ENCODE results near the gene TRABD2B. TPM values are rescaled to one million over a fixed set of nuclear protein-coding genes. Genes with fewer than 3 reads are reported as not detected.

Gene TRABD2B
- total RNA-seq, 1 donor from 2014 or later, result 0.89 TPM

- no peaks in the 10 kb centered on the region for H3K79me2 ChIP-seq (ENCODE audit: insufficient read depth, low read length)
- no peaks in the 10 kb centered on the region for H3K9me3 ChIP-seq (ENCODE audit: insufficient read depth, low read depth, low read length)
- no peak overlapping the region for H3K4me3 ChIP-seq (ENCODE audit: insufficient read depth, low read depth, low read length)
- H3K27me3 ChIP-seq (ENCODE audit: insufficient read depth, low read length), result peaks cover 2% of the 10 kb centered on the region
- no peaks in the 10 kb centered on the region for H4K20me1 ChIP-seq (ENCODE audit: insufficient read depth, low read length)
- FAIRE-seq, result no peak
- DNase-seq (ENCODE audit: low read depth), result no peak
- H3K4me2 ChIP-seq (ENCODE audit: low read length), result no peak overlapping the region
- H3K36me3 Mint-ChIP-seq (ENCODE audit: low read depth, unreplicated experiment), result no peaks in the 10 kb centered on the region
- TF ChIP-seq EZH2 (IDR thresholded peaks at IDR 0.05; ENCODE audit: insufficient read depth, low read length), result no peak
- TF ChIP-seq CTCF (IDR thresholded peaks at IDR 0.05; ENCODE audit: insufficient read depth, low read depth, low read length), result no peak
- no peak overlapping the region for H3K27ac Mint-ChIP-seq (ENCODE audit: unreplicated experiment)
- H2AFZ ChIP-seq (ENCODE audit: low read depth, low read length), result no peak overlapping the region
- H3K36me3 ChIP-seq (ENCODE audit: insufficient read depth, low read length), result no peaks in the 10 kb centered on the region
- H3K9ac ChIP-seq (ENCODE audit: low read length), result no peak overlapping the region
- no peaks in the 10 kb centered on the region for H3K4me1 ChIP-seq (ENCODE audit: insufficient read depth, low read length)
- no peaks in the 10 kb centered on the region for H3K4me1 Mint-ChIP-seq (ENCODE audit: low read depth, unreplicated experiment)
- no peaks in the 10 kb centered on the region for H3K9me3 Mint-ChIP-seq (ENCODE audit: unreplicated experiment)
- H3K27ac ChIP-seq (ENCODE audit: low read depth, low read length), result no peak overlapping the region
- H3K4me3 Mint-ChIP-seq (ENCODE audit: unreplicated experiment), result no peak overlapping the region
- H3K27me3 Mint-ChIP-seq (ENCODE audit: low read depth, unreplicated experiment), result peaks cover 14% of the 10 kb centered on the region
Observed at GRCh38 chr1:47881505-47882442, 115.4 kb downstream of the TRABD2B start.

- H3K27ac ChIP-seq (ENCODE audit: low read depth, low read length), result no peak overlapping the region
- Mint-ChIP-seq H3K4me1 (ENCODE audit: low read depth, unreplicated experiment) (peaks cover 27% of the 10 kb centered on the region), H3K36me3 (ENCODE audit: low read depth, unreplicated experiment) (peaks cover 2% of the 10 kb centered on the region), H3K4me3 (ENCODE audit: unreplicated experiment) (no peak overlapping the region), H3K9me3 (ENCODE audit: unreplicated experiment) (no peaks in the 10 kb centered on the region), H3K27me3 (ENCODE audit: low read depth, unreplicated experiment) (peaks cover 2% of the 10 kb centered on the region), H3K27ac (ENCODE audit: unreplicated experiment) (no peak overlapping the region)
- H3K4me1 ChIP-seq (ENCODE audit: insufficient read depth, low read length), result no peaks in the 10 kb centered on the region
- peaks cover 5% of the 10 kb centered on the region for H3K27me3 ChIP-seq (ENCODE audit: insufficient read depth, low read length)
- DNase-seq (ENCODE audit: low read depth), result no peak
- FAIRE-seq, result no peak
- no peaks in the 10 kb centered on the region for H3K36me3 ChIP-seq (ENCODE audit: insufficient read depth, low read length)
- H2AFZ ChIP-seq (ENCODE audit: low read depth, low read length), result no peak overlapping the region
- H3K79me2 ChIP-seq (ENCODE audit: insufficient read depth, low read length), result no peaks in the 10 kb centered on the region
- no peaks in the 10 kb centered on the region for H3K9me3 ChIP-seq (ENCODE audit: insufficient read depth, low read depth, low read length)
- H4K20me1 ChIP-seq (ENCODE audit: insufficient read depth, low read length), result no peaks in the 10 kb centered on the region
- no peak overlapping the region for H3K9ac ChIP-seq (ENCODE audit: low read length)
- no peak overlapping the region for H3K4me3 ChIP-seq (ENCODE audit: insufficient read depth, low read depth, low read length)
- H3K4me2 ChIP-seq (ENCODE audit: low read length), result no peak overlapping the region
- TF ChIP-seq EZH2 (IDR thresholded peaks at IDR 0.05; ENCODE audit: insufficient read depth, low read length) (no peak), CTCF (IDR thresholded peaks at IDR 0.05; ENCODE audit: insufficient read depth, low read depth, low read length) (no peak)
Observed at GRCh38 chr1:47876587-47876963, 120.6 kb downstream of the TRABD2B start.
